ENCODE data around the gene SPAG5. TPM values are rescaled to one million over a fixed set of nuclear protein-coding genes. Genes with fewer than 3 reads are reported as not detected.

The SPAG5 gene
- total RNA-seq, 1 experiment from 2014 or later = 58.1 TPM

DNA sequence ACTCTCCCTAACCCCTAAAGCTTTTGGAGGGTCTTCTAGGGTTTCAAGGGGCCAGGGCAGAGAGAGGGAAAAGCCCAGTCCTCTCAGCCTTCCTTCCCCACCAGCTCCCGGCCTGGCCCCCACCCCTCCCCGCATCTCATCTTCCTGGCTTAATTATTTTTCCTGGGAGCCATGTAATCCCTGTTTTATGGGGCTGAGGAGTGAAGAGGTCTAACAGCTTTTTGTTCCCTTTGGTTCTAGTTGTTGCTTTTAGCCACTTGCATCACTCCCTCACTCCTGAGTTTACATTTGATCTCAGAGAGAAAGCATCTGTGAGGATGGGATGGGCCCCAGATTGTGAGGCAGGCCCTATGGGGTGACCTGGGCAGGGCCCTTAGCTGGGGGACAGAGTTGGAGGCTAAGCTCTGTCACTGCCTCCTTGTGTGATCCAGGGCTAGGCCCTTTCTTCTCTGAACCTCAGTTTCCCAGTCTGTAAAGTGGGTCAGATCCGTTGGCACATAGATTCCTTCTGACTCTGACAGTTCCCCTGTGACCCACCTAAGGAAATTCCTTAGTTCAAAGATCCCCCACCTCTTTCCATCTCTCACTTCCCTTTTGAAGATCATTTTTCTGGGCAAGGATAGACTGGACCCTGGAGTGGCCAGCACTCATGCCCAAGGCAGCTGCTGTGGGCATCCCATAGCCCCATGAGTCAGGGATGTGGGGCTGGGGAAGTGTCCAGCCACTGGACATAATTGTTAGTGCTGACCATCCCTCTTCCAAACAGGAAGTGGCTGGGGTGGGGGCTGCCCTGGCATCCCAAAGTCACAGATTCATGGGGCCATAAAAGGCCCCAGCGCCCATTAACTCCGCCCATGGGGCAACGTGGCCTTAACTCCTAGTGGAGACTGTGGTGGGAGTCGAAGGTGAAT is 66.5 kb downstream of the SPAG5 start:
- Histone ChIP-seq H3K9me2 (replicated peaks; ENCODE audit: insufficient read depth, low read length) (no peaks in the 10 kb centered on the region), H3K4me2 (ENCODE audit: low read depth, low read length, poor library complexity, severe bottlenecking) (no peak overlapping the region), H2AFZ (ENCODE audit: low read length) (no peak overlapping the region), H3K27me3 (ENCODE audit: low read length) (no peaks in the 10 kb centered on the region), H3K79me2 (ENCODE audit: low read length) (no peaks in the 10 kb centered on the region), H3K36me3 (ENCODE audit: insufficient read depth, low read length) (no peaks in the 10 kb centered on the region), H4K20me1 (ENCODE audit: insufficient read depth, low read depth, low read length) (no peaks in the 10 kb centered on the region), H3K4me1 (ENCODE audit: low read length) (no peaks in the 10 kb centered on the region), H3K4me3 (ENCODE audit: low read length) (no peak overlapping the region), H3K9ac (ENCODE audit: low read length) (no peak overlapping the region), H3K27ac (ENCODE audit: low read length) (no peak overlapping the region), H3K9me3 (ENCODE audit: low read length) (no peaks in the 10 kb centered on the region)
- no peak for DNase-seq

DNA sequence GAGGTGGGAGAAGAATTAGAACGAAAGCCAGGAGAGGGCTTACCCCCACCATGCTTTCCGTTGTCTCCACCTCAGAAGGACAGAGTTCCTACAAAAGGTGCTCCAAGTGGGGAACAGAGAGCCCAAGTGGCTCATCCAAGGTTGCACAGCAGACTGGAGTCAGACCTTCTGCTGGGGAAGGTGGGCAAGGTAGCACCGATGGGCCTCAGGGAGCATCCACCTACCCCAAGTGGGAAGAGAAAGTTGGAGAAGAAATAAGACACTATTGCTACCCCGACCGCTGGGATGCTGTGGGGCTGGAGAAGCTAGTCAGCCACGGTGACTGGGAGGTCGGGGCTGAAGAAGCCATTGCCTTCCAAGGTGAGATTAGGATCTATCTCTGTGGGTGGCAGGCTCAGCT is 67.9 kb downstream of the SPAG5 start:
- no peaks in the 10 kb centered on the region for H4K20me1 ChIP-seq (ENCODE audit: insufficient read depth, low read depth, low read length)
- no peaks in the 10 kb centered on the region for H3K79me2 ChIP-seq (ENCODE audit: low read length)
- no peak overlapping the region for H3K9ac ChIP-seq (ENCODE audit: low read length)
- H3K9me2 ChIP-seq (replicated peaks; ENCODE audit: insufficient read depth, low read length) = no peaks in the 10 kb centered on the region
- H3K9me3 ChIP-seq (ENCODE audit: low read length) = no peaks in the 10 kb centered on the region
- H3K36me3 ChIP-seq (ENCODE audit: insufficient read depth, low read length) = no peaks in the 10 kb centered on the region
- H3K4me3 ChIP-seq (ENCODE audit: low read length) = no peak overlapping the region
- no peak for DNase-seq
- H3K4me2 ChIP-seq (ENCODE audit: low read depth, low read length, poor library complexity, severe bottlenecking) = no peak overlapping the region
- H3K27me3 ChIP-seq (ENCODE audit: low read length) = no peaks in the 10 kb centered on the region
- H2AFZ ChIP-seq (ENCODE audit: low read length) = no peak overlapping the region
- H3K27ac ChIP-seq (ENCODE audit: low read length) = no peak overlapping the region
- H3K4me1 ChIP-seq (ENCODE audit: low read length) = no peaks in the 10 kb centered on the region

DNA sequence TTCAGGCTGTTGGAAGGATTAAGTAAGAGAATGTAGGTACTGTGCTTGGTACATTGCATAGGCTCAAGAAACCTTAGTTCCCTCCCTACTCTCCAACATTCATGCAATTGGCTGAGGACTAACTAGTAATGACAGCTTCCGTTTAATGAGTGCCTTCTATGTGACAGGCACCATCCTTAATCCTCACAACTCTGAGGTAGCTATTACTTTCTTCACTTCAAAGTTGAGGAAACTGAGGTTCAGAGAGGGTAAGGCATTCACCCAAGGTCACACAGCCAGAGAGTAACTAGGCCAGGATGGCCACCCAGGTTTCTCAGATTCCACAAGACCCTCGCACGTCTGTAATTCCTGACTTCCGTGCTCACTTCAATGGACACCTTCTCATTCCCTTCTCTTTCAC is 68.6 kb downstream of the SPAG5 start:
- Histone ChIP-seq H3K9ac (ENCODE audit: low read length) (no peak overlapping the region), H3K36me3 (ENCODE audit: insufficient read depth, low read length) (no peaks in the 10 kb centered on the region), H3K9me2 (replicated peaks; ENCODE audit: insufficient read depth, low read length) (no peaks in the 10 kb centered on the region), H4K20me1 (ENCODE audit: insufficient read depth, low read depth, low read length) (no peaks in the 10 kb centered on the region), H3K4me3 (ENCODE audit: low read length) (no peak overlapping the region), H3K79me2 (ENCODE audit: low read length) (no peaks in the 10 kb centered on the region), H3K27me3 (ENCODE audit: low read length) (no peaks in the 10 kb centered on the region), H3K9me3 (ENCODE audit: low read length) (no peaks in the 10 kb centered on the region), H3K27ac (ENCODE audit: low read length) (no peak overlapping the region), H3K4me2 (ENCODE audit: low read depth, low read length, poor library complexity, severe bottlenecking) (no peak overlapping the region), H2AFZ (ENCODE audit: low read length) (no peak overlapping the region), H3K4me1 (ENCODE audit: low read length) (no peaks in the 10 kb centered on the region)
- no peak for DNase-seq

DNA sequence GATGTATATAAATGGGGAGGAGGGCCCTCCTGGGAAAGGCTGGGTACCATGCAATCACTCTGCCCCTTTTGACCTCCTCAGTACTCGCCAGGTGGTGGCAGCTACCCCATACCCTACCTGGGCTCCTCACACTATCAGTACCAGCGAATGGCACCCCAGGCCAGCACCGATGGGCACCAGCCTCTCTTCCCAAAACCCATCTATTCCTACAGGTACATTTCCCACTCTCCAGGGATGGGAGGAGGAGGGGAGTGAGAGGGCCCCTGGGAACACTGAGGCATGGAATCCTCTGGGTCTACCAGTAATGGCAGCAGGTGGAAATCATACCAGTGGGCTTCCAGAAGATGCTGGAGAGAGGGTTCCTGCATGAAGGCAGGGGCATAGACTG is 69.8 kb downstream of the SPAG5 start:
- Histone ChIP-seq H2AFZ (ENCODE audit: low read length) (no peak overlapping the region), H3K36me3 (ENCODE audit: insufficient read depth, low read length) (no peaks in the 10 kb centered on the region), H4K20me1 (ENCODE audit: insufficient read depth, low read depth, low read length) (no peaks in the 10 kb centered on the region), H3K9me3 (ENCODE audit: low read length) (no peaks in the 10 kb centered on the region), H3K79me2 (ENCODE audit: low read length) (no peaks in the 10 kb centered on the region), H3K9me2 (replicated peaks; ENCODE audit: insufficient read depth, low read length) (no peaks in the 10 kb centered on the region), H3K4me3 (ENCODE audit: low read length) (no peak overlapping the region), H3K4me1 (ENCODE audit: low read length) (no peaks in the 10 kb centered on the region), H3K9ac (ENCODE audit: low read length) (no peak overlapping the region), H3K27me3 (ENCODE audit: low read length) (no peaks in the 10 kb centered on the region), H3K4me2 (ENCODE audit: low read depth, low read length, poor library complexity, severe bottlenecking) (no peak overlapping the region), H3K27ac (ENCODE audit: low read length) (no peak overlapping the region)
- no peak for DNase-seq

DNA sequence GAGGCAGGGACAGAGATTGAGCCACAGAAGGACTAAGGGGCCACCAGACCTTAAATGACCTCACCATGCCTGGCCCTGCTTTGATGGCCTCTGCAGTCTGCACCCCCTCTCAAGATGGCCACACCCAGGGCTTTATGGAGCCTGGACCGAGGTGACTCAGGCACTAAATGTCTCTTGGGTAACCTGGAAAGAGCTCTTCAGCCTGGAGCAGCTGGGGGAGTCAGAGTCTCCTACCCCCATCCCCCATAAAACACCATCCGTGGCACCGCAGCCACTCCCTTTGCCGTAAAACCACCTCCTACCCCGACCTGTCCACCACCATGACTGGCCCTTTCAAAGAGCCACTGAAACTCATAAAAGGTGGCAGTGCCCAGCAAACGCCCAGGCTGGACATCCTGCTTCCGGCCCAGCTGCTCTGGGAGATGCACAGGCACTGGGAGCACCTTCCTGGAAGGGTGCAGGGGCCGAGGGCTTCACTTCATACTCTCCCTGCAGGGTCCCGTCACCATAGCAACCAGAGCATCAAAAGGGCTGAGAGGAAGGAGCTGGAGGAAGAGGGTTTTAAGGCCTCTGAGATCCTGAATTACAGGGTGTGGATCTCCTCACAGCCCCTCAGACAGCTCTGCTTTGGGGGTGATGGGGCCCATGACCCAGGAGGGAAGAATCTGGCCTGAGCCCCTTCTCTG is 70.4 kb downstream of the SPAG5 start:
- no peaks in the 10 kb centered on the region for H3K9me2 ChIP-seq (replicated peaks; ENCODE audit: insufficient read depth, low read length)
- no peaks in the 10 kb centered on the region for H3K4me1 ChIP-seq (ENCODE audit: low read length)
- H3K4me2 ChIP-seq (ENCODE audit: low read depth, low read length, poor library complexity, severe bottlenecking) = no peak overlapping the region
- no peak overlapping the region for H3K27ac ChIP-seq (ENCODE audit: low read length)
- no peaks in the 10 kb centered on the region for H3K9me3 ChIP-seq (ENCODE audit: low read length)
- no peak overlapping the region for H2AFZ ChIP-seq (ENCODE audit: low read length)
- H3K79me2 ChIP-seq (ENCODE audit: low read length) = no peaks in the 10 kb centered on the region
- no peak overlapping the region for H3K4me3 ChIP-seq (ENCODE audit: low read length)
- H3K27me3 ChIP-seq (ENCODE audit: low read length) = no peaks in the 10 kb centered on the region
- no peaks in the 10 kb centered on the region for H4K20me1 ChIP-seq (ENCODE audit: insufficient read depth, low read depth, low read length)
- H3K9ac ChIP-seq (ENCODE audit: low read length) = no peak overlapping the region
- DNase-seq = no peak
- no peaks in the 10 kb centered on the region for H3K36me3 ChIP-seq (ENCODE audit: insufficient read depth, low read length)

DNA sequence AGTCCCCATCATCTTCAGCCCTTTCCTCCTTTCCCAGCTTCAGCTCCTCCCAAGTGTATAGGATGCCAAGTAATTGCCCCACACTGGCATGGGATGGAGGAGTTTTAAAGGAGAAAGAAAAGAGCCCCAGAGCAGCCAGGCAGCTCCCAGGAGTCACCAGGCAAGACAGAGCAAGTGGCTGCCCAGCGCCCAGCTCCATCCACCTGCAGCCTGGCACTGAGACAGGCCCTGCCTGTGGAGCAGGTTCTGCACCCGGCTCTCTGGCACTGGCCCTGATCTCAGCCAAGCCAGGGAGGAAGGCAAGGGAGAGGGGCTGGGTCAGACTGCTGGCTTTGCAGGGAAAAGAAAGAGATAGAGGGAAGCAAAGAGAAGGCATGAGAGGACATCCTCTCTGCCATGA is 71.0 kb downstream of the SPAG5 start:
- H3K36me3 ChIP-seq (ENCODE audit: insufficient read depth, low read length) = no peaks in the 10 kb centered on the region
- H3K27me3 ChIP-seq (ENCODE audit: low read length) = no peaks in the 10 kb centered on the region
- H3K27ac ChIP-seq (ENCODE audit: low read length) = no peak overlapping the region
- no peak overlapping the region for H3K9ac ChIP-seq (ENCODE audit: low read length)
- DNase-seq = no peak
- H3K9me2 ChIP-seq (replicated peaks; ENCODE audit: insufficient read depth, low read length) = no peaks in the 10 kb centered on the region
- no peak overlapping the region for H2AFZ ChIP-seq (ENCODE audit: low read length)
- no peak overlapping the region for H3K4me3 ChIP-seq (ENCODE audit: low read length)
- H3K79me2 ChIP-seq (ENCODE audit: low read length) = no peaks in the 10 kb centered on the region
- no peaks in the 10 kb centered on the region for H4K20me1 ChIP-seq (ENCODE audit: insufficient read depth, low read depth, low read length)
- no peak overlapping the region for H3K4me2 ChIP-seq (ENCODE audit: low read depth, low read length, poor library complexity, severe bottlenecking)
- H3K4me1 ChIP-seq (ENCODE audit: low read length) = no peaks in the 10 kb centered on the region
- no peaks in the 10 kb centered on the region for H3K9me3 ChIP-seq (ENCODE audit: low read length)

Other genes with a start within 250 kb of the SPAG5 start
- 71.1 and 98.3 TPM in 2 replicates for gene POLDIP2, start 241.5 kb downstream of the SPAG5 start, total RNA-seq (2014; rRNA removed; shearing (Covaris generic); ENCODE audit: low replicate concordance)
- gene SEBOX, start 233.8 kb downstream of the SPAG5 start, total RNA-seq (2014; rRNA removed; shearing (Covaris generic); ENCODE audit: low replicate concordance) = not detected in 2 replicates
- gene VTN, start 228.7 kb downstream of the SPAG5 start, total RNA-seq (2014; rRNA removed; shearing (Covaris generic); ENCODE audit: low replicate concordance) = 4.2 TPM in 1 of 2 replicates, not detected in the other
- 23.9 and 26.9 TPM in 2 replicates for gene SARM1, start 227.3 kb downstream of the SPAG5 start, total RNA-seq (2014; rRNA removed; shearing (Covaris generic); ENCODE audit: low replicate concordance)
- 2.0 and 5.0 TPM in 2 replicates for gene SLC46A1, start 192.8 kb downstream of the SPAG5 start, total RNA-seq (2014; rRNA removed; shearing (Covaris generic); ENCODE audit: low replicate concordance)
- gene SLC13A2, start 125.4 kb downstream of the SPAG5 start, total RNA-seq (2014; rRNA removed; shearing (Covaris generic); ENCODE audit: low replicate concordance) = not detected in 2 replicates
- not detected in 2 replicates for gene FOXN1, start 92.7 kb downstream of the SPAG5 start, total RNA-seq (2014; rRNA removed; shearing (Covaris generic); ENCODE audit: low replicate concordance)
- gene UNC119, start 46.4 kb downstream of the SPAG5 start, total RNA-seq (2014; rRNA removed; shearing (Covaris generic); ENCODE audit: low replicate concordance) = 34.0 and 70.2 TPM in 2 replicates
- 39.2 and 50.2 TPM in 2 replicates for gene PIGS, start 27.5 kb downstream of the SPAG5 start, total RNA-seq (2014; rRNA removed; shearing (Covaris generic); ENCODE audit: low replicate concordance)
- gene ALDOC, start 22.1 kb downstream of the SPAG5 start, total RNA-seq (2014; rRNA removed; shearing (Covaris generic); ENCODE audit: low replicate concordance) = 309 and 552 TPM in 2 replicates
- 25.5 and 33.5 TPM in 2 replicates for gene RSKR, start 15.2 kb upstream of the SPAG5 start, total RNA-seq (2014; rRNA removed; shearing (Covaris generic); ENCODE audit: low replicate concordance)
- gene BLTP2, start 46.1 kb upstream of the SPAG5 start, total RNA-seq (2014; rRNA removed; shearing (Covaris generic); ENCODE audit: low replicate concordance) = 133 and 152 TPM in 2 replicates
- 32.3 and 39.7 TPM in 2 replicates for gene SDF2, start 62.9 kb upstream of the SPAG5 start, total RNA-seq (2014; rRNA removed; shearing (Covaris generic); ENCODE audit: low replicate concordance)
- gene SUPT6H, start 63.2 kb upstream of the SPAG5 start, total RNA-seq (2014; rRNA removed; shearing (Covaris generic); ENCODE audit: low replicate concordance) = 91.5 and 109 TPM in 2 replicates
- gene PROCA1, start 112.9 kb upstream of the SPAG5 start, total RNA-seq (2014; rRNA removed; shearing (Covaris generic); ENCODE audit: low replicate concordance) = 2.7 and 7.3 TPM in 2 replicates
- not detected in 2 replicates for gene RAB34, start 118.8 kb upstream of the SPAG5 start, total RNA-seq (2014; rRNA removed; shearing (Covaris generic); ENCODE audit: low replicate concordance)
- 1,170 and 1,763 TPM in 2 replicates for gene RPL23A, start 121.0 kb upstream of the SPAG5 start, total RNA-seq (2014; rRNA removed; shearing (Covaris generic); ENCODE audit: low replicate concordance)
- 2.1 and 3.8 TPM in 2 replicates for gene TLCD1, start 127.2 kb upstream of the SPAG5 start, total RNA-seq (2014; rRNA removed; shearing (Covaris generic); ENCODE audit: low replicate concordance)
- 9.4 and 13.8 TPM in 2 replicates for gene NEK8, start 129.8 kb upstream of the SPAG5 start, total RNA-seq (2014; rRNA removed; shearing (Covaris generic); ENCODE audit: low replicate concordance)
- 40.1 and 40.7 TPM in 2 replicates for gene TRAF4, start 145.0 kb upstream of the SPAG5 start, total RNA-seq (2014; rRNA removed; shearing (Covaris generic); ENCODE audit: low replicate concordance)
- 8.0 and 9.6 TPM in 2 replicates for gene FAM222B, start 243.8 kb upstream of the SPAG5 start, total RNA-seq (2014; rRNA removed; shearing (Covaris generic); ENCODE audit: low replicate concordance)